ENCODE data around the gene TBX2. TPM values are rescaled to one million over a fixed set of nuclear protein-coding genes. Genes with fewer than 3 reads are reported as not detected.
A peak's percentile ranks its signal among the peaks of the same experiment; 100 is the strongest.

Gene TBX2
- total and polyA plus RNA-seq, 2 of the 13 experiments (the other 11 are each of a cell fraction or from before 2014, with no cell fraction given): 2.8 to 15.3 TPM

- TF ChIP-seq GMEB2 (CRISPR knock-in tag; IDR thresholded peaks at IDR 0.05; ENCODE audit: low read depth) (no peak), DZIP1 (CRISPR knock-in tag; IDR thresholded peaks at IDR 0.05) (no peak), NCOR1 (IDR thresholded peaks at IDR 0.05; ENCODE audit: borderline replicate concordance, low read length) (peak; percentile 75; the same call in 1 of the 2 replicates), ZBED4 (CRISPR knock-in tag; IDR thresholded peaks at IDR 0.05; ENCODE audit: borderline replicate concordance) (no peak), TEAD3 (CRISPR knock-in tag; optimal IDR thresholded peaks at IDR 0.05; ENCODE audit: borderline replicate concordance) (peak; percentile 58), HOXA9 (CRISPR knock-in tag; IDR thresholded peaks at IDR 0.05; ENCODE audit: borderline replicate concordance) (no peak; the same call in 1 of the 2 replicates), HNRNPH1 (optimal IDR thresholded peaks at IDR 0.05; ENCODE audit: low read depth, low read length) (no peak), KAT8 (CRISPR knock-in tag; IDR thresholded peaks at IDR 0.05) (peak; percentile 43; the same call in 1 of the 2 replicates), ZNF768 (CRISPR knock-in tag; IDR thresholded peaks at IDR 0.05) (peak; percentile 45), KDM3A (CRISPR knock-in tag; IDR thresholded peaks at IDR 0.05; ENCODE audit: low read depth) (peak; percentile 78), ZNF382 (CRISPR knock-in tag; IDR thresholded peaks at IDR 0.05; ENCODE audit: borderline replicate concordance) (no peak), XRCC5 (optimal IDR thresholded peaks at IDR 0.05; ENCODE audit: low read length) (peak; percentile 53), ISX (CRISPR knock-in tag; conservative IDR thresholded peaks at IDR 0.05) (no peak), BORCS8-MEF2B (CRISPR knock-in tag; IDR thresholded peaks at IDR 0.05) (peak; percentile 45; the same call in 1 of the 2 replicates), ESRRA (CRISPR knock-in tag; IDR thresholded peaks at IDR 0.05; ENCODE audit: low read depth) (0 out of 2 replicates have a peak, but pooled peaks have one; percentile 42), ZNF552 (CRISPR knock-in tag; IDR thresholded peaks at IDR 0.05; ENCODE audit: borderline replicate concordance) (no peak), RELA (CRISPR knock-in tag; IDR thresholded peaks at IDR 0.05) (no peak), TCF12 (IDR thresholded peaks at IDR 0.05) (no peak), TCF12 (CRISPR knock-in tag; IDR thresholded peaks at IDR 0.05) (peak; percentile 41; the same call in 1 of the 2 replicates), ZNF773 (CRISPR knock-in tag; IDR thresholded peaks at IDR 0.05; ENCODE audit: borderline replicate concordance) (no peak), HNF1B (CRISPR knock-in tag; IDR thresholded peaks at IDR 0.05) (peak; percentile 79)
These were observed 32.8 kb upstream of the TBX2 start (continued) for GRCh38 chr17:61366715-61367413.
